ENCODE data around the gene PPP1R14D.
A peak's percentile ranks its signal among the peaks of the same experiment; 100 is the strongest.

The PPP1R14D gene

DNA sequence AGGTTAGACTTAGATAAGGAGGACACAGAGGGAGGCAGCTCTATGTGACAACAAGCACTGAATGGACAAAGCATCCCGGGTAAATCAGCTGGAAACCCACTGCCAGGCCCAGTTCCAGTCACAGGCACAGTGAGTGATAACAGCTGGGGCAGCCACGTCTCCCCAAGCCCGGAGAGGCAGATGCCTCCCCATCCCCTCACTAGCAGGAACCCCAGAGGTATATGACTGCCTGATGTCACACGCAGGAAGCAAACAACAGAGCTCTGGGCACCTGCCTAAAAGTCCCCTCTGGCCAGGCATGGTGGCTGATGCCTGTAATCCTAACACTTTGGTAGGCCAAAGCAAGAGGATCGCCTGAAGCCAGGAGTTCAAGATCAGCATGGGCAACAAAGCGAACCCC lies 40.5 kb downstream of the PPP1R14D start:
- Histone ChIP-seq H3K9ac (ENCODE audit: low read length) (peak overlapping the region; percentile 54), H3K36me3 (ENCODE audit: control insufficient read depth, insufficient read depth, low read length) (no peaks in the 10 kb centered on the region), H3K4me3 (ENCODE audit: low read length) (no peak overlapping the region), H3K27me3 (ENCODE audit: control insufficient read depth, insufficient read depth, low read length) (no peaks in the 10 kb centered on the region), H3K4me1 (ENCODE audit: control insufficient read depth, insufficient read depth, low read length) (peaks cover 54% of the 10 kb centered on the region), H3K9me3 (ENCODE audit: control insufficient read depth, low read length) (no peaks in the 10 kb centered on the region)

DNA sequence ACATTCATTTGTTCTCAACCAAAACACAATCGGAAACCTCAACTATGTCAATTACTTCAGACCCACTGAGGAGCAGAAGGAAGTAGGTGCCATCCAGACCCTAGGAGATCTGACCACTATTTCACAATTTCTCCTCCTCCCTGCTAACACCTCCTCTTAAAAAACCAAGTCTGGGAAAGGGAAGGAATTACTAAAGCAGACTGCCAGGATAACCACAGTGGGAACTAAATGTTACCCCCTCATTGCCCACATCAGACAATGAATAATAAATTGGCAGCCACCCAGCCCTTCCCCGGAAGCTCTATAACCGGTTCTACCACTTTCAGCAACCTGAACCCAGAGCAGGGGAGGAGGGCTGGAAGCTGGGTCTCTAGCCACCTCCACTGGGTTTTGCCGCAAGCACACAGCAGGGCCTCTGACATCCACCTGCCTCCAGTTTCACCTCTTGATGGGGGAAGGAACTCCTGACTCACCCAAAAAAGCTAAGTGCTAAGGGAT lies 41.1 kb downstream of the PPP1R14D start:
- no peaks in the 10 kb centered on the region for H3K36me3 ChIP-seq (ENCODE audit: control insufficient read depth, insufficient read depth, low read length)
- peak overlapping the region; percentile 54 for H3K9ac ChIP-seq (ENCODE audit: low read length)
- H3K4me3 ChIP-seq (ENCODE audit: low read length): no peak overlapping the region
- no peaks in the 10 kb centered on the region for H3K27me3 ChIP-seq (ENCODE audit: control insufficient read depth, insufficient read depth, low read length)
- peaks cover 52% of the 10 kb centered on the region for H3K4me1 ChIP-seq (ENCODE audit: control insufficient read depth, insufficient read depth, low read length)
- no peaks in the 10 kb centered on the region for H3K9me3 ChIP-seq (ENCODE audit: control insufficient read depth, low read length)

- H3K9ac ChIP-seq (ENCODE audit: low read length): peak overlapping the region; percentile 30
- H3K27me3 ChIP-seq (ENCODE audit: control insufficient read depth, insufficient read depth, low read length): no peaks in the 10 kb centered on the region
- H3K4me1 ChIP-seq (ENCODE audit: control insufficient read depth, insufficient read depth, low read length): peaks cover 47% of the 10 kb centered on the region
- H3K4me3 ChIP-seq (ENCODE audit: low read length): no peak overlapping the region
- H3K9me3 ChIP-seq (ENCODE audit: control insufficient read depth, low read length): no peaks in the 10 kb centered on the region
- H3K36me3 ChIP-seq (ENCODE audit: control insufficient read depth, insufficient read depth, low read length): no peaks in the 10 kb centered on the region
Observed at GRCh38 chr15:40785814-40786213, 42.7 kb downstream of the PPP1R14D start.

DNA sequence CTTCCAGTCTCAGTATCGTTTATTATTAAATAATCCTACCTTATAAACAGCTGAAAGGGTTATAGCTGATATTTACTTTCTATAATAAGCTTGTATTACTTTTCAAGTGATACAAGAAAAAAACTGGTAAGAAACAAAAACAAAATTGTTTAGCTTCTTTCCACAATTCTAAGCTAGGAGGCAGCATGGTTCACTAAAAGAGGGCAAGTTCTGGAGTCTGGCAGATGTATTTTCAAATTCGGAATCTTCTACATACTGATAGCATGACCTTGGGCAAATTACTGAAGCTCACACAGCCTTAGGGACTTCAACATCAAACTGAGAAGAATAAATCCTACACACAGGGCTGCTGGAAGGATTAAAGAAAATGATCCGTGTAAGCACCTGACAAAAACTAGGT lies 43.3 kb downstream of the PPP1R14D start:
- no peaks in the 10 kb centered on the region for H3K27me3 ChIP-seq (ENCODE audit: control insufficient read depth, insufficient read depth, low read length)
- no peak overlapping the region for H3K4me3 ChIP-seq (ENCODE audit: low read length)
- no peaks in the 10 kb centered on the region for H3K9me3 ChIP-seq (ENCODE audit: control insufficient read depth, low read length)
- peaks cover 43% of the 10 kb centered on the region for H3K4me1 ChIP-seq (ENCODE audit: control insufficient read depth, insufficient read depth, low read length)
- no peaks in the 10 kb centered on the region for H3K36me3 ChIP-seq (ENCODE audit: control insufficient read depth, insufficient read depth, low read length)
- H3K9ac ChIP-seq (ENCODE audit: low read length): peak overlapping the region; percentile 30

GRCh38 chr15:40782609-40783227 lies 45.8 kb downstream of the PPP1R14D start:
- no peaks in the 10 kb centered on the region for H3K9me3 ChIP-seq (ENCODE audit: control insufficient read depth, low read length)
- peaks cover 27% of the 10 kb centered on the region for H3K4me1 ChIP-seq (ENCODE audit: control insufficient read depth, insufficient read depth, low read length)
- no peaks in the 10 kb centered on the region for H3K27me3 ChIP-seq (ENCODE audit: control insufficient read depth, insufficient read depth, low read length)
- H3K9ac ChIP-seq (ENCODE audit: low read length): no peak overlapping the region
- peaks cover 11% of the 10 kb centered on the region for H3K36me3 ChIP-seq (ENCODE audit: control insufficient read depth, insufficient read depth, low read length)
- no peak overlapping the region for H3K4me3 ChIP-seq (ENCODE audit: low read length)

DNA sequence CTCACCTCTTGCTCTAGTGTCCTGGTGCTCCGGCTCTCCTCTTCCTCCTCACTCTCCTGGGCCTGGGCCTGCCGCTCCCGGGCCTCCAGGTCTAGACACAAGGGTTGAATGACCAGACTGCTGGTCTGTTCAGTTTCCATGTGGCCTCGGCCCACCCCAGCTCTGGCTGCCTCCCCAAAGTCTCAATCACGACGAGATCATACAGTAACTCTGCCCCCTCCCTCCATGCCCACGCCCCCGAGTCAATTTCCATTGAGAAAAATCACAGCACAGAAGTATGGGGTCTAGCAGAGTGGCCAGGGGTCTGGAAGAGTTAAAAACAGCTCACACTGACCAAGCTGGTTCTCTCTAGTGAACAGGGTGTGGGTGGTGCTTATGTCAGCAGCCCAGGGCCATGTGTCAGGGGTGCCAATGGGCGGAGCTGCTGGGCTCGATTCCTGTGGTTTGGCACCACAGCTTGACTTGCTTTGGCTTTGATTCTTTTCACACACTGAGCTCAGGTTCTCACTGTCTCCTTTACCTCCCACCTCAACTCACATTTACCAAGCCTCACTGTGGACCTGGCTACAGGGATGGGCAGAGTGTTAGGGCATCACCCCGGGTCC lies 51.9 kb downstream of the PPP1R14D start:
- Histone ChIP-seq H3K27me3 (ENCODE audit: control insufficient read depth, insufficient read depth, low read length) (no peaks in the 10 kb centered on the region), H3K36me3 (ENCODE audit: control insufficient read depth, insufficient read depth, low read length) (peaks cover 34% of the 10 kb centered on the region), H3K9ac (ENCODE audit: low read length) (peak overlapping the region; percentile 47)

GRCh38 chr15:40775740-40776536 lies 52.6 kb downstream of the PPP1R14D start:
- peak overlapping the region; percentile 47 for H3K9ac ChIP-seq (ENCODE audit: low read length)
- no peaks in the 10 kb centered on the region for H3K9me3 ChIP-seq (ENCODE audit: control insufficient read depth, low read length)
- H3K27me3 ChIP-seq (ENCODE audit: control insufficient read depth, insufficient read depth, low read length): no peaks in the 10 kb centered on the region
- peaks cover 34% of the 10 kb centered on the region for H3K36me3 ChIP-seq (ENCODE audit: control insufficient read depth, insufficient read depth, low read length)
- H3K4me3 ChIP-seq (ENCODE audit: low read length): no peak overlapping the region
- H3K4me1 ChIP-seq (ENCODE audit: control insufficient read depth, insufficient read depth, low read length): peaks cover 18% of the 10 kb centered on the region

More for the DNA sequence above, 51.9 kb downstream of the PPP1R14D start:
- no peak overlapping the region for H3K4me3 ChIP-seq (ENCODE audit: low read length)
- H3K4me1 ChIP-seq (ENCODE audit: control insufficient read depth, insufficient read depth, low read length): peaks cover 17% of the 10 kb centered on the region
- no peaks in the 10 kb centered on the region for H3K9me3 ChIP-seq (ENCODE audit: control insufficient read depth, low read length)

GRCh38 chr15:40775007-40775406 lies 53.5 kb downstream of the PPP1R14D start:
- Histone ChIP-seq H3K36me3 (ENCODE audit: control insufficient read depth, insufficient read depth, low read length) (peaks cover 33% of the 10 kb centered on the region), H3K27me3 (ENCODE audit: control insufficient read depth, insufficient read depth, low read length) (no peaks in the 10 kb centered on the region), H3K4me1 (ENCODE audit: control insufficient read depth, insufficient read depth, low read length) (peaks cover 27% of the 10 kb centered on the region), H3K9me3 (ENCODE audit: control insufficient read depth, low read length) (no peaks in the 10 kb centered on the region), H3K9ac (ENCODE audit: low read length) (no peak overlapping the region), H3K4me3 (ENCODE audit: low read length) (no peak overlapping the region)

DNA sequence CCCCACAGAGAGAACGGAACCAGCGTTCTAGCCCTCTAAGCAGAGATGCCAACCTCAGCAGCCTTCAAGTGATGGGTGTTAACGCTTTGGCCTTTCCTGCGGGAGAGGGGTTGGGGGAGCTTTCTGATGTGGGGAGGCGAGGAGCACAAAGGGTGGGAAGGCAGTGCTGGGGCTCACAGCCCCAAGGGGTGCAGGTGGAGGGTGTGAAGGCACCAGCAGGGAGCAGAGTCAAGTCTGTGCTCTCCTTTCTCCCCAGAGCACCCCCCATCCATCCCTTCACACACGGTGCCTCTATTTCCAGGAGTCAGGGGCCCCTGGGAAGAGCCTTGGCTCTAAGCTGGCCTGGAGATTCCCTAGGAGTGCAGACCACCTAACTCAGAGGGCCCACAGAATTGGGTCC lies 54.6 kb downstream of the PPP1R14D start:
- Histone ChIP-seq H3K4me3 (ENCODE audit: low read length) (no peak overlapping the region), H3K9ac (ENCODE audit: low read length) (no peak overlapping the region), H3K27me3 (ENCODE audit: control insufficient read depth, insufficient read depth, low read length) (no peaks in the 10 kb centered on the region), H3K36me3 (ENCODE audit: control insufficient read depth, insufficient read depth, low read length) (peaks cover 24% of the 10 kb centered on the region), H3K9me3 (ENCODE audit: control insufficient read depth, low read length) (no peaks in the 10 kb centered on the region), H3K4me1 (ENCODE audit: control insufficient read depth, insufficient read depth, low read length) (peaks cover 38% of the 10 kb centered on the region)

DNA sequence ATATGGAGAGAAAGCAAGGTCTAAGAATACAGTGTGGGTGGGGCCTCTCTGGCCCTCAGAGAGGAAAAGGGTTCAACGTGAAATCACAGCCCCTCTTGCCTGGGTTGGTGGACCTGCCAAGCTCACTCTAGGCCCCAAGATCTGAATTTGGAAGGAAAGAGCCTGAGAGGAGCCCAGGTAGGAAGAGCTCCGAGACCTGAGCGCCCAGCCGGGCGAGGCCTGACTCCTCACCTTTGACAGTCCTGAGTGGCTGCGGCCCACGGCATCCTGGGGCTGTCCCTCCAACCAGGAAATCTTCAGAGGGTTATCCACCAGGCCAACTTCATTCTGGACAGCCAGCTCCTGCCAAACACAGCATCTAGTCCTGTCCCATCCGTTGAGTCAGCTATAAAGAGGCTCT lies 55.0 kb downstream of the PPP1R14D start:
- Histone ChIP-seq H3K27me3 (ENCODE audit: control insufficient read depth, insufficient read depth, low read length) (no peaks in the 10 kb centered on the region), H3K4me1 (ENCODE audit: control insufficient read depth, insufficient read depth, low read length) (peaks cover 42% of the 10 kb centered on the region), H3K9me3 (ENCODE audit: control insufficient read depth, low read length) (no peaks in the 10 kb centered on the region), H3K9ac (ENCODE audit: low read length) (no peak overlapping the region), H3K36me3 (ENCODE audit: control insufficient read depth, insufficient read depth, low read length) (peaks cover 24% of the 10 kb centered on the region), H3K4me3 (ENCODE audit: low read length) (no peak overlapping the region)

DNA sequence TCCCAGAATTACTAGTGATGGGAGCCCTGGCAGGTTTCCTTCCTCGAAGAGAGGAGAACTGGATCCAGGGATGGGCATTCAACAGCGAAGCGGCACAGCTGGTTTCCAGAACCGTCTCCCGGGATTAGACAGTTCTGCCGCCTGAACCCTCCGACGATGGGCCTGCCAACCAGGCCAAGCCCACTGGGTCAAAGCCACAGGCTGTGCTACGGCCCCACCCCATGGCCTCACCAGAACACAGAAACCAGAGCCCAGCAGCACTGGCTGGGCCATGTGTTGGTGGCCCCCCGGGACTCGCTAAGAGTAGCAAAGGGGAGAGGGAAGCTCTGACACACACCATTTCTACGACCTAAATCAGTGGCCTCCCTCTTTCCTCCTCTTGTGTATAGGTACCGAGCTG lies 56.5 kb downstream of the PPP1R14D start:
- H3K27me3 ChIP-seq (ENCODE audit: control insufficient read depth, insufficient read depth, low read length): no peaks in the 10 kb centered on the region
- no peaks in the 10 kb centered on the region for H3K9me3 ChIP-seq (ENCODE audit: control insufficient read depth, low read length)
- H3K9ac ChIP-seq (ENCODE audit: low read length): no peak overlapping the region
- H3K4me3 ChIP-seq (ENCODE audit: low read length): no peak overlapping the region
- H3K36me3 ChIP-seq (ENCODE audit: control insufficient read depth, insufficient read depth, low read length): peaks cover 24% of the 10 kb centered on the region
- peaks cover 56% of the 10 kb centered on the region for H3K4me1 ChIP-seq (ENCODE audit: control insufficient read depth, insufficient read depth, low read length)

DNA sequence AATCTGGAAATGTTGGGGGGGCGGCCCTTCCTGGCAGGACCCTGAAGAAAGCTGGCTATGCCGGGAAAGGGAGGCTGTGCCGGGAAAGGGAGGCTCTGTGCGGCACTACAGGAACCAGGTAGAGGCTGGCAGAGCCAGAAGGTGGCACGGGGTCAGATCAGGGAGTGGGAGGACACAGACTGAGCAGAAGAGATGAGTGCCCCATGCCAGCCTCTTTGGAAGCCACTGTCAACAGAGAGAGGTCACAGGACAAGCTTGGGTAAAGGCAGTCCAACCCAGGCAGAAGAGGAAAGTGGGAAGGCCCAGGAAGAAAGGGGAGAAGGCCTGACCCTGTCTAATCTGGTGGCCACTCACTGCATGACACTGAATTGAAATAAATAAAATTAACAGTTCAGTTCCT lies 57.3 kb downstream of the PPP1R14D start:
- Histone ChIP-seq H3K27me3 (ENCODE audit: control insufficient read depth, insufficient read depth, low read length) (no peaks in the 10 kb centered on the region), H3K9me3 (ENCODE audit: control insufficient read depth, low read length) (no peaks in the 10 kb centered on the region), H3K4me3 (ENCODE audit: low read length) (no peak overlapping the region), H3K9ac (ENCODE audit: low read length) (no peak overlapping the region), H3K4me1 (ENCODE audit: control insufficient read depth, insufficient read depth, low read length) (peaks cover 56% of the 10 kb centered on the region), H3K36me3 (ENCODE audit: control insufficient read depth, insufficient read depth, low read length) (peaks cover 24% of the 10 kb centered on the region)
